ENCODE data around the gene LIG1. TPM values are rescaled to one million over a fixed set of nuclear protein-coding genes. Genes with fewer than 3 reads are reported as not detected.

LIG1 gene
- total and polyA plus RNA-seq, 2 experiments from 2014 or later = 79.3 to 96.9 TPM

DNA sequence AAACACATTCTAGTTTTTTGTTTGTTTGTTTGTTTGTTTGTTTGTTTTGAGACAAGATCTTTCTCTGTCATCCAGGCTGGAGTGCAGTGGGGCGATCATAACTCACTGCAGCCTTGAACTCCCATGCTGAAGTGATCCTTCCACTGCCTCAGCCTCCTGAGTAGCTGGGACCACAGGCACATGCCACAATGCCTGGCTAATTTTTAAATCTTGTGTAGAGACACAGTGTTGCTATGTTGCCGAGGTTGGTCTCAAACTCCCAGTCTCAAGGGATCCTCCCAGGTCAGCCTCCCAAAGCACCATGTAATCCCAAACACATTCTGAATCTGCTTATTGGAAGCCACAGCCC lies 75.3 kb downstream of the LIG1 start:
- H3K79me2 ChIP-seq (replicated peaks; ENCODE audit: insufficient read depth) = no peaks in the 10 kb centered on the region
- no peaks in the 10 kb centered on the region for H3K36me3 ChIP-seq (ENCODE audit: insufficient read depth)
- Mint-ChIP-seq H3K4me3 (no peak overlapping the region), H3K4me1 (no peaks in the 10 kb centered on the region), H3K27me3 (ENCODE audit: insufficient read depth, low read depth, poor library complexity) (peaks cover 5% of the 10 kb centered on the region), H3K36me3 (ENCODE audit: low read depth) (no peaks in the 10 kb centered on the region), H3K27ac (no peak overlapping the region), H3K9me3 (peaks cover 15% of the 10 kb centered on the region; the same call in 2 of the 3 replicates)
- H2AFZ ChIP-seq = no peak overlapping the region
- H3K4me1 ChIP-seq (ENCODE audit: insufficient read depth) = no peaks in the 10 kb centered on the region
- ATAC-seq (no peak), DNase-seq (ENCODE audit: low spot score) (no peak)
- H3F3A ChIP-seq (replicated peaks; ENCODE audit: low read depth) = no peaks in the 10 kb centered on the region
- no peaks in the 10 kb centered on the region for H4K20me1 ChIP-seq (replicated peaks; ENCODE audit: insufficient read depth)
- H3K4me2 ChIP-seq = no peak overlapping the region
- TF ChIP-seq STAT1 (IDR thresholded peaks at IDR 0.05; ENCODE audit: unreplicated experiment) (no peak), CREB1 (CRISPR knock-in tag; IDR thresholded peaks at IDR 0.05; ENCODE audit: low read depth) (no peak), ZNF114 (CRISPR knock-in tag; IDR thresholded peaks at IDR 0.05) (no peak), POLR2AphosphoS5 (IDR thresholded peaks at IDR 0.05; ENCODE audit: low read depth) (no peak), NANOG (IDR thresholded peaks at IDR 0.05; ENCODE audit: borderline replicate concordance) (no peak), EZH2 (IDR thresholded peaks at IDR 0.05; ENCODE audit: low read depth, unreplicated experiment) (no peak), ZNF331 (CRISPR knock-in tag; IDR thresholded peaks at IDR 0.05; ENCODE audit: low read depth) (no peak), EZH2phosphoT487 (IDR thresholded peaks at IDR 0.05; ENCODE audit: unreplicated experiment) (no peak), JUNB (IDR thresholded peaks at IDR 0.05; ENCODE audit: unreplicated experiment) (no peak)
- TF ChIP-seq, protein P1, sequence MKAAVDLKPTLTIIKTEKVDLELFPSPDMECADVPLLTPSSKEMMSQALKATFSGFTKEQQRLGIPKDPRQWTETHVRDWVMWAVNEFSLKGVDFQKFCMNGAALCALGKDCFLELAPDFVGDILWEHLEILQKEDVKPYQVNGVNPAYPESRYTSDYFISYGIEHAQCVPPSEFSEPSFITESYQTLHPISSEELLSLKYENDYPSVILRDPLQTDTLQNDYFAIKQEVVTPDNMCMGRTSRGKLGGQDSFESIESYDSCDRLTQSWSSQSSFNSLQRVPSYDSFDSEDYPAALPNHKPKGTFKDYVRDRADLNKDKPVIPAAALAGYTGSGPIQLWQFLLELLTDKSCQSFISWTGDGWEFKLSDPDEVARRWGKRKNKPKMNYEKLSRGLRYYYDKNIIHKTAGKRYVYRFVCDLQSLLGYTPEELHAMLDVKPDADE (IDR thresholded peaks at IDR 0.05) = no peak
- TF ChIP-seq, protein P2, sequence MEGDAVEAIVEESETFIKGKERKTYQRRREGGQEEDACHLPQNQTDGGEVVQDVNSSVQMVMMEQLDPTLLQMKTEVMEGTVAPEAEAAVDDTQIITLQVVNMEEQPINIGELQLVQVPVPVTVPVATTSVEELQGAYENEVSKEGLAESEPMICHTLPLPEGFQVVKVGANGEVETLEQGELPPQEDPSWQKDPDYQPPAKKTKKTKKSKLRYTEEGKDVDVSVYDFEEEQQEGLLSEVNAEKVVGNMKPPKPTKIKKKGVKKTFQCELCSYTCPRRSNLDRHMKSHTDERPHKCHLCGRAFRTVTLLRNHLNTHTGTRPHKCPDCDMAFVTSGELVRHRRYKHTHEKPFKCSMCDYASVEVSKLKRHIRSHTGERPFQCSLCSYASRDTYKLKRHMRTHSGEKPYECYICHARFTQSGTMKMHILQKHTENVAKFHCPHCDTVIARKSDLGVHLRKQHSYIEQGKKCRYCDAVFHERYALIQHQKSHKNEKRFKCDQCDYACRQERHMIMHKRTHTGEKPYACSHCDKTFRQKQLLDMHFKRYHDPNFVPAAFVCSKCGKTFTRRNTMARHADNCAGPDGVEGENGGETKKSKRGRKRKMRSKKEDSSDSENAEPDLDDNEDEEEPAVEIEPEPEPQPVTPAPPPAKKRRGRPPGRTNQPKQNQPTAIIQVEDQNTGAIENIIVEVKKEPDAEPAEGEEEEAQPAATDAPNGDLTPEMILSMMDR (conservative IDR thresholded peaks at IDR 0.05; ENCODE audit: low read depth in 2 of 2) = no peak
- TF ChIP-seq, protein P3, sequence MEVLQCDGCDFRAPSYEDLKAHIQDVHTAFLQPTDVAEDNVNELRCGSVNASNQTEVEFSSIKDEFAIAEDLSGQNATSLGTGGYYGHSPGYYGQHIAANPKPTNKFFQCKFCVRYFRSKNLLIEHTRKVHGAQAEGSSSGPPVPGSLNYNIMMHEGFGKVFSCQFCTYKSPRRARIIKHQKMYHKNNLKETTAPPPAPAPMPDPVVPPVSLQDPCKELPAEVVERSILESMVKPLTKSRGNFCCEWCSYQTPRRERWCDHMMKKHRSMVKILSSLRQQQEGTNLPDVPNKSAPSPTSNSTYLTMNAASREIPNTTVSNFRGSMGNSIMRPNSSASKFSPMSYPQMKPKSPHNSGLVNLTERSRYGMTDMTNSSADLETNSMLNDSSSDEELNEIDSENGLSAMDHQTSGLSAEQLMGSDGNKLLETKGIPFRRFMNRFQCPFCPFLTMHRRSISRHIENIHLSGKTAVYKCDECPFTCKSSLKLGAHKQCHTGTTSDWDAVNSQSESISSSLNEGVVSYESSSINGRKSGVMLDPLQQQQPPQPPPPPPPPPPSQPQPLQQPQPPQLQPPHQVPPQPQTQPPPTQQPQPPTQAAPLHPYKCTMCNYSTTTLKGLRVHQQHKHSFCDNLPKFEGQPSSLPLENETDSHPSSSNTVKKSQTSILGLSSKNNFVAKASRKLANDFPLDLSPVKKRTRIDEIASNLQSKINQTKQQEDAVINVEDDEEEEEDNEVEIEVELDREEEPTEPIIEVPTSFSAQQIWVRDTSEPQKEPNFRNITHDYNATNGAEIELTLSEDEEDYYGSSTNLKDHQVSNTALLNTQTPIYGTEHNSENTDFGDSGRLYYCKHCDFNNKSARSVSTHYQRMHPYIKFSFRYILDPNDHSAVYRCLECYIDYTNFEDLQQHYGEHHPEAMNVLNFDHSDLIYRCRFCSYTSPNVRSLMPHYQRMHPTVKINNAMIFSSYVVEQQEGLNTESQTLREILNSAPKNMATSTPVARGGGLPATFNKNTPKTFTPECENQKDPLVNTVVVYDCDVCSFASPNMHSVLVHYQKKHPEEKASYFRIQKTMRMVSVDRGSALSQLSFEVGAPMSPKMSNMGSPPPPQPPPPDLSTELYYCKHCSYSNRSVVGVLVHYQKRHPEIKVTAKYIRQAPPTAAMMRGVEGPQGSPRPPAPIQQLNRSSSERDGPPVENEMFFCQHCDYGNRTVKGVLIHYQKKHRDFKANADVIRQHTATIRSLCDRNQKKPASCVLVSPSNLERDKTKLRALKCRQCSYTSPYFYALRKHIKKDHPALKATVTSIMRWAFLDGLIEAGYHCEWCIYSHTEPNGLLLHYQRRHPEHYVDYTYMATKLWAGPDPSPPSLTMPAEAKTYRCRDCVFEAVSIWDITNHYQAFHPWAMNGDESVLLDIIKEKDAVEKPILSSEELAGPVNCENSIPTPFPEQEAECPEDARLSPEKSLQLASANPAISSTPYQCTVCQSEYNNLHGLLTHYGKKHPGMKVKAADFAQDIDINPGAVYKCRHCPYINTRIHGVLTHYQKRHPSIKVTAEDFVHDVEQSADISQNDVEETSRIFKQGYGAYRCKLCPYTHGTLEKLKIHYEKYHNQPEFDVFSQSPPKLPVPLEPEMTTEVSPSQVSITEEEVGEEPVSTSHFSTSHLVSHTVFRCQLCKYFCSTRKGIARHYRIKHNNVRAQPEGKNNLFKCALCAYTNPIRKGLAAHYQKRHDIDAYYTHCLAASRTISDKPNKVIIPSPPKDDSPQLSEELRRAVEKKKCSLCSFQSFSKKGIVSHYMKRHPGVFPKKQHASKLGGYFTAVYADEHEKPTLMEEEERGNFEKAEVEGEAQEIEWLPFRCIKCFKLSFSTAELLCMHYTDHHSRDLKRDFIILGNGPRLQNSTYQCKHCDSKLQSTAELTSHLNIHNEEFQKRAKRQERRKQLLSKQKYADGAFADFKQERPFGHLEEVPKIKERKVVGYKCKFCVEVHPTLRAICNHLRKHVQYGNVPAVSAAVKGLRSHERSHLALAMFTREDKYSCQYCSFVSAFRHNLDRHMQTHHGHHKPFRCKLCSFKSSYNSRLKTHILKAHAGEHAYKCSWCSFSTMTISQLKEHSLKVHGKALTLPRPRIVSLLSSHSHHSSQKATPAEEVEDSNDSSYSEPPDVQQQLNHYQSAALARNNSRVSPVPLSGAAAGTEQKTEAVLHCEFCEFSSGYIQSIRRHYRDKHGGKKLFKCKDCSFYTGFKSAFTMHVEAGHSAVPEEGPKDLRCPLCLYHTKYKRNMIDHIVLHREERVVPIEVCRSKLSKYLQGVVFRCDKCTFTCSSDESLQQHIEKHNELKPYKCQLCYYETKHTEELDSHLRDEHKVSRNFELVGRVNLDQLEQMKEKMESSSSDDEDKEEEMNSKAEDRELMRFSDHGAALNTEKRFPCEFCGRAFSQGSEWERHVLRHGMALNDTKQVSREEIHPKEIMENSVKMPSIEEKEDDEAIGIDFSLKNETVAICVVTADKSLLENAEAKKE (CRISPR knock-in tag; IDR thresholded peaks at IDR 0.05) = no peak
- TF ChIP-seq, protein P4, sequence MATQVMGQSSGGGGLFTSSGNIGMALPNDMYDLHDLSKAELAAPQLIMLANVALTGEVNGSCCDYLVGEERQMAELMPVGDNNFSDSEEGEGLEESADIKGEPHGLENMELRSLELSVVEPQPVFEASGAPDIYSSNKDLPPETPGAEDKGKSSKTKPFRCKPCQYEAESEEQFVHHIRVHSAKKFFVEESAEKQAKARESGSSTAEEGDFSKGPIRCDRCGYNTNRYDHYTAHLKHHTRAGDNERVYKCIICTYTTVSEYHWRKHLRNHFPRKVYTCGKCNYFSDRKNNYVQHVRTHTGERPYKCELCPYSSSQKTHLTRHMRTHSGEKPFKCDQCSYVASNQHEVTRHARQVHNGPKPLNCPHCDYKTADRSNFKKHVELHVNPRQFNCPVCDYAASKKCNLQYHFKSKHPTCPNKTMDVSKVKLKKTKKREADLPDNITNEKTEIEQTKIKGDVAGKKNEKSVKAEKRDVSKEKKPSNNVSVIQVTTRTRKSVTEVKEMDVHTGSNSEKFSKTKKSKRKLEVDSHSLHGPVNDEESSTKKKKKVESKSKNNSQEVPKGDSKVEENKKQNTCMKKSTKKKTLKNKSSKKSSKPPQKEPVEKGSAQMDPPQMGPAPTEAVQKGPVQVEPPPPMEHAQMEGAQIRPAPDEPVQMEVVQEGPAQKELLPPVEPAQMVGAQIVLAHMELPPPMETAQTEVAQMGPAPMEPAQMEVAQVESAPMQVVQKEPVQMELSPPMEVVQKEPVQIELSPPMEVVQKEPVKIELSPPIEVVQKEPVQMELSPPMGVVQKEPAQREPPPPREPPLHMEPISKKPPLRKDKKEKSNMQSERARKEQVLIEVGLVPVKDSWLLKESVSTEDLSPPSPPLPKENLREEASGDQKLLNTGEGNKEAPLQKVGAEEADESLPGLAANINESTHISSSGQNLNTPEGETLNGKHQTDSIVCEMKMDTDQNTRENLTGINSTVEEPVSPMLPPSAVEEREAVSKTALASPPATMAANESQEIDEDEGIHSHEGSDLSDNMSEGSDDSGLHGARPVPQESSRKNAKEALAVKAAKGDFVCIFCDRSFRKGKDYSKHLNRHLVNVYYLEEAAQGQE (IDR thresholded peaks at IDR 0.05; ENCODE audit: unreplicated experiment) = no peak
- no peaks in the 10 kb centered on the region for H3K27me3 ChIP-seq (ENCODE audit: insufficient read depth)
- no peaks in the 10 kb centered on the region for H3K9me2 ChIP-seq (ENCODE audit: insufficient read depth)
- no peak overlapping the region for H3K27ac ChIP-seq (ENCODE audit: low read depth)
- H3K4me3 ChIP-seq = no peak overlapping the region
